CD4-positive, alpha-beta memory T cell (primary cell): ENCODE measurements around the gene EIF4E1B. TPM values are rescaled to one million over a fixed set of nuclear protein-coding genes. Genes with fewer than 3 reads are reported as not detected.
A peak's percentile ranks its signal among the peaks of the same experiment; 100 is the strongest.

ENCODE experiments used
- CTCF ChIA-PET: fragments of 350-600 bp; sonication (Branson Sonifier 250); formaldehyde crosslinking; loops from one replicate; lab custom pipeline; 2021; ENCODE audit warnings: inconsistent platforms; ENCODE audit not compliant: partially characterized antibody; lab: Charles Lee
- POLR2A ChIA-PET: fragments of 350-600 bp; sonication (Branson Sonifier 250); formaldehyde crosslinking; loops from one replicate; lab custom pipeline; 2021; ENCODE audit not compliant: partially characterized antibody; lab: Charles Lee
- DNase-seq, 5 donors: peaks; one replicate each; pipeline versions ENCODE4 v3.0.0 to v3.0.0-alpha.2; 2020 to 2022; ENCODE audit warnings: mixed read lengths in 1 of 5
- H3K27ac ChIP-seq: one replicate; pipeline ENCODE4 v1.7.0; 2013; ENCODE audit warnings: low read depth, low read length
- H3K27me3 ChIP-seq: 2 replicates; pipeline ENCODE4 v1.7.0; 2013; ENCODE audit warnings: mild to moderate bottlenecking, low read length, moderate library complexity; ENCODE audit not compliant: insufficient read depth
- H3K36me3 ChIP-seq: 2 replicates; pipeline ENCODE4 v1.7.0; 2013; ENCODE audit warnings: mild to moderate bottlenecking, low read length, moderate library complexity; ENCODE audit not compliant: insufficient read depth
- H3K4me1 ChIP-seq: 2 replicates; pipeline ENCODE4 v1.7.0; 2013; ENCODE audit warnings: mild to moderate bottlenecking, low read length, moderate library complexity; ENCODE audit not compliant: insufficient read depth
- H3K4me3 ChIP-seq, 2 donors: one replicate each; pipeline ENCODE4 v1.7.0; 2013; ENCODE audit warnings: low read length in 2 of 2, mild to moderate bottlenecking in 1 of 2
- H3K9me3 ChIP-seq, 2 donors: one replicate each; pipeline ENCODE4 v1.7.0; 2013; ENCODE audit warnings: low read length in 2 of 2, control low read depth in 1 of 2; ENCODE audit not compliant: control insufficient read depth in 1 of 2
- H3K27ac Mint-ChIP-seq, 7 donors: one replicate each; pipeline ENCODE4 v1.8.0; 2020 to 2021; ENCODE audit warnings: mixed read lengths in 7 of 7, mild to moderate bottlenecking in 6 of 7, inconsistent platforms in 3 of 7, moderate library complexity in 3 of 7
- H3K27me3 Mint-ChIP-seq, 2 donors: one replicate each; pipeline ENCODE4 v1.8.0; 2020 to 2021; ENCODE audit warnings: mixed read lengths in 2 of 2
- H3K36me3 Mint-ChIP-seq, 2 donors: one replicate each; pipeline ENCODE4 v1.8.0; 2020 to 2021; ENCODE audit warnings: mixed read lengths in 2 of 2, inconsistent platforms in 1 of 2, mild to moderate bottlenecking in 1 of 2
- H3K4me1 Mint-ChIP-seq, 4 donors: one replicate each; pipeline ENCODE4 v1.8.0; 2020 to 2021; ENCODE audit warnings: mixed read lengths in 4 of 4, mild to moderate bottlenecking in 1 of 4
- H3K4me3 Mint-ChIP-seq, 8 donors: one replicate each; pipeline ENCODE4 v1.8.0; 2020 to 2021; ENCODE audit warnings: mixed read lengths in 8 of 8, mild to moderate bottlenecking in 7 of 8, moderate library complexity in 6 of 8, inconsistent platforms in 3 of 8
- H3K9me3 Mint-ChIP-seq, 8 donors: one replicate each; pipeline ENCODE4 v1.8.0; 2020 to 2021; ENCODE audit warnings: mixed read lengths in 8 of 8, mild to moderate bottlenecking in 5 of 8, inconsistent platforms in 3 of 8, moderate library complexity in 1 of 8
- intact Hi-C: fragments of 100-400 bp; cut with micrococcal nuclease; formaldehyde crosslinking; loops from one replicate; pipeline ENCODE4 v1.15.1; 2023
- polyA plus RNA-seq, 2 donors: library from polyadenylated mRNA; unstranded; fragments of 300-500 nt; fragmentation: Illumina TruSeq; gene quantifications; one replicate each; pipeline ENCODE4 v1.2.3, GENCODE V29; 2021
- total RNA-seq, 2 experiments: library from RNA; stranded (reverse); gene quantifications; one replicate each; pipeline ENCODE4 v1.2.3, GENCODE V29; 2021

EIF4E1B gene
- total and polyA plus RNA-seq, 4 experiments from 2014 or later = not detected

- no peaks in the 10 kb centered on the region for H3K9me3 Mint-ChIP-seq
- Histone ChIP-seq H3K36me3 (no peaks in the 10 kb centered on the region), H3K4me3 (peak overlapping the region; percentile 73 to 76), H3K27ac (peak overlapping the region; percentile 43), H3K9me3 (no peaks in the 10 kb centered on the region), H3K27me3 (no peaks in the 10 kb centered on the region), H3K4me1 (peaks cover 44% of the 10 kb centered on the region)
- H3K27me3 Mint-ChIP-seq = no peaks in the 10 kb centered on the region
- H3K4me1 Mint-ChIP-seq = peaks cover 28 to 58% (median 36%) of the 10 kb centered on the region in 4 donors
- ChIA-PET POLR2A (interaction anchor here (0.9 to 7.6 kb wide), 6 partner anchors 13 to 285 kb away, joined by 3 to 55 read pairs (median 6); partner anchors contain the start of genes KIAA1191 and RNF44), CTCF (interaction anchor here (1.3 to 7.4 kb wide), 3 partner anchors 13 to 73 kb away, joined by 4 to 129 read pairs (median 5); no protein-coding TSS in a partner anchor)
- H3K4me3 Mint-ChIP-seq = peak overlapping the region; percentile 85 to 94 (median 90)
- no peak for DNase-seq
- H3K36me3 Mint-ChIP-seq = peaks cover 0 to 2% of the 10 kb centered on the region in 2 donors
- intact Hi-C loops = loop anchor here (2.0 kb wide), 1 partner anchor 49 kb away; no protein-coding TSS in a partner anchor
- H3K27ac Mint-ChIP-seq = peak overlapping the region; percentile 80 to 95 (median 93)
These were observed 15.7 kb downstream of the EIF4E1B start for GRCh38 chr5:176646049-176646706.

DNA sequence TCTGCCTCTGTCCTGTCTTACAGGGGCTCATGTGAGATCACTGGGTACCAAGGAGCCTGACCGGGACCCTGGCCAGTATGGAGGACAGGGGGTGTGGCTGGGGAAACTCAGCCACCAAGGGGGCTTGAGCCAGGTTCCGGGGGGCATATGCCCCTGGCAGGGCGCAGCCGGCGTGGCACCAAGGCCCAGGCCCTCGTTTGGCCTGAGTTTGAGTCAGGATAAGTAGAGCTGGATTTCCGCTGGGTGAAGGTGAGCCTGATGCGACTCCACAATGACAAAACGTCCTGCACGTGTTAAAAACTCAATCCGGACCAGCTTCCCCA, 16.2 kb downstream of the EIF4E1B start:
- Mint-ChIP-seq H3K4me3 (peak overlapping the region; percentile 85 to 94 (median 90)), H3K9me3 (no peaks in the 10 kb centered on the region), H3K36me3 (peaks cover 0 to 2% of the 10 kb centered on the region in 2 donors), H3K4me1 (peaks cover 29 to 63% (median 39%) of the 10 kb centered on the region in 4 donors), H3K27me3 (no peaks in the 10 kb centered on the region), H3K27ac (peak overlapping the region; percentile 80 to 95 (median 93))
- H3K27me3 ChIP-seq = no peaks in the 10 kb centered on the region
- no peak for DNase-seq
- H3K4me1 ChIP-seq = peaks cover 46% of the 10 kb centered on the region
- ChIA-PET CTCF (interaction anchor here (0.5 to 7.4 kb wide), 7 partner anchors 9 to 324 kb away, joined by 3 to 129 read pairs (median 4); no protein-coding TSS in a partner anchor), POLR2A (interaction anchor here (0.9 to 7.6 kb wide), 8 partner anchors 12 to 285 kb away, joined by 3 to 55 read pairs (median 6); partner anchors contain the start of genes CLTB, KIAA1191 and RNF44)
- no peaks in the 10 kb centered on the region for H3K9me3 ChIP-seq
- H3K4me3 ChIP-seq = peak overlapping the region; percentile 73 to 76
- intact Hi-C loops = loop anchor here (1.0 to 2.0 kb wide), 6 partner anchors 12 to 257 kb away; partner anchors contain the start of genes CLTB and RNF44
- no peaks in the 10 kb centered on the region for H3K36me3 ChIP-seq
- peak overlapping the region; percentile 43 for H3K27ac ChIP-seq

DNA sequence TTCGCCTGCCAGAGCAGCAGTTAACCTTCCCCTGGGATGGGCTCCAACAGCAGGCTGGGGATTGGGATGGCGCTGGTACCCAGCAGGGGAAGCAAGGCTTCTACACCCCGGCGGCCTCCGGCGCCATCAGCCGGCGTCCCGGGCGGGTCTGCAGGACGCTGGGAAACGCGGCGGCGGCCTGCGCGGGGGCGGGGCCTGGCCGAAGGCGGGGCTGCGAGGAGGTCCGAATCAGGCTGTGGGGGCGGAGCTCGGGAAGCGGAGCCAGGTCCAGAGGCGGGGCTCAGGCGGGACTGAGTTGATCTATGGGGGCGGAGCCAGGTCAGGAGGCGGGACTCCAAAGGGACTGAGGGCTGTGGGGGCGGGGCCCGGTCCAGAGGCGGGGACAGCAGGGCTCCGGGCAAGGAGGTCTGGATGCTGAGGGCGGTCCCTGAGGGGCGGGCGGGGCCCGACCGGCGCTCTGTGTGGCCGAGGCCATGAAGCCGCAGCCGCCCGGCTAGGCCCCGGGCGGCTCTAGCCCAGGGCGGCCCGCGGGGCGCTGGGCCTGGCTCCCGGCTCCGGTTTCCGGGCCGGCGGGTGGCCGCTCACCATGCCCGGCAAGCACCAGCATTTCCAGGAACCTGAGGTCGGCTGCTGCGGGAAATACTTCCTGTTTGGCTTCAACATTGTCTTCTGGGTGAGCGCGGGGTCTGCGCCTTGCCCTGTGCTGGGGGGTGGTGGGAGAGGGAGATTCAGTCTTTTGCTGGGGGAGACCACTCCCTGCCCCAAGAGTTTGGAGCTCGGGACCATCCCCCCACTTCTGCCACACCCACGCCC, 16.8 kb downstream of the EIF4E1B start, which contains the start of gene TSPAN17:
TSPAN17 (plus strand) TSS at position 455 of the 813 bp plus-strand sequence; CDS start at position 587, 132 bp downstream.
- intact Hi-C loops = loop anchor here (1.0 to 2.0 kb wide), 6 partner anchors 11 to 258 kb away; partner anchors contain the start of genes CLTB and RNF44
- H3K9me3 ChIP-seq = no peaks in the 10 kb centered on the region
- Mint-ChIP-seq H3K36me3 (peaks cover 0 to 2% of the 10 kb centered on the region in 2 donors), H3K27me3 (no peaks in the 10 kb centered on the region), H3K4me1 (peaks cover 31 to 68% (median 43%) of the 10 kb centered on the region in 4 donors), H3K4me3 (peak within 1 kb of the TSS; percentile 85 to 94 (median 90)), H3K9me3 (no peaks in the 10 kb centered on the region), H3K27ac (peak within 1 kb of the TSS; percentile 80 to 95 (median 93))
- CTCF ChIA-PET = interaction anchor here (0.5 to 7.4 kb wide), 8 partner anchors 8 to 324 kb away, joined by 3 to 129 read pairs (median 4); no protein-coding TSS in a partner anchor
- POLR2A ChIA-PET = interaction anchor here (0.8 to 7.6 kb wide), 9 partner anchors 12 to 286 kb away, joined by 3 to 55 read pairs (median 6); partner anchors contain the start of genes CLTB, EIF4E1B, KIAA1191 and RNF44
- peak within 1 kb of the TSS; percentile 73 to 76 for H3K4me3 ChIP-seq
- no peaks in the 10 kb centered on the region for H3K36me3 ChIP-seq
- DNase-seq = peak; percentile 94 to 97 (median 95)
- peaks cover 50% of the 10 kb centered on the region for H3K4me1 ChIP-seq
- H3K27me3 ChIP-seq = no peaks in the 10 kb centered on the region
- peak within 1 kb of the TSS; percentile 62 for H3K27ac ChIP-seq

DNA sequence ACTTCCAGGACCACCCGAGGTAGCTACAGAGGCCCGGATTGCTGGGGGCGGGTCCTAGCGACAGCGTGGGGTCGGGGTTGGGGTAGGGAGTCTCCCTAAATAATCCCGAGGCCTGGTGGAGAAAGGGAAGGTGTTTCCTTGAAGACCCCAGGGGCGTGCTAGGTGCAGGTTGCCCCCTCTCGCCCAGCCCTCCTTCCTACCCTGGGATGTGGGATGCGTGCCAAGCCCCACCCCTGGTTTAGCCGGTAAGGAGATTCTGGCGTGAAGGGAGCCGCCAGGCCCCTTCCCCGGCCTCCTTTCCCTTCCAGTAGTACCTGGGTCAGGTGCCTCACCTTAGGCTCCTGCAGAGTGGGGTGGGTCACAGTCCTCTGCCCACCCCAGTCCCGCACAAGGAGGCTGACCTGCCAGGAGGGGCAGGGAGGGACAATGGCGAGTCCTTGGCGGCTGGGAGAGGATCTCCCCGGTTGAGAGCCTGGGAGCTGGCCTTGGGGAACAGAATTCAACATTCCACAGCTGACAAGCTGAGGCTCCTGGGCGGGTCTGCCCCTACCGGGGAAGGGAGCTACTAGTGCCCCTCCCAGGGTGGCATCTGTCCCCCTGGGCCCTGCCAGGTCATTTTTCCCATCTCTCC, 17.5 kb downstream of the EIF4E1B start:
- Histone ChIP-seq H3K4me1 (peaks cover 56% of the 10 kb centered on the region), H3K27ac (peak overlapping the region; percentile 62), H3K27me3 (no peaks in the 10 kb centered on the region), H3K9me3 (no peaks in the 10 kb centered on the region), H3K36me3 (no peaks in the 10 kb centered on the region), H3K4me3 (peak overlapping the region; percentile 29 to 76)
- peak overlapping the region; percentile 72 to 86 (median 82) for H3K4me3 Mint-ChIP-seq
- peak in 1 of 5 donors; percentile 12 for DNase-seq
- H3K9me3 Mint-ChIP-seq = no peaks in the 10 kb centered on the region
- POLR2A ChIA-PET = interaction anchor here (0.8 to 7.6 kb wide), 6 partner anchors 11 to 287 kb away, joined by 3 to 55 read pairs (median 6); partner anchors contain the start of genes CLTB, EIF4E1B, KIAA1191 and RNF44
- peaks cover 0 to 2% of the 10 kb centered on the region in 2 donors for H3K36me3 Mint-ChIP-seq
- peak overlapping the region; percentile 77 to 91 (median 85) for H3K27ac Mint-ChIP-seq
- CTCF ChIA-PET = interaction anchor here (0.9 to 7.4 kb wide), 5 partner anchors 11 to 323 kb away, joined by 3 to 129 read pairs (median 4); no protein-coding TSS in a partner anchor
- H3K4me1 Mint-ChIP-seq = peaks cover 33 to 76% (median 47%) of the 10 kb centered on the region in 4 donors
- H3K27me3 Mint-ChIP-seq = no peaks in the 10 kb centered on the region
- intact Hi-C loops = loop anchor here (1.0 to 2.0 kb wide), 6 partner anchors 10 to 259 kb away; partner anchors contain the start of genes CLTB and RNF44

- H3K36me3 Mint-ChIP-seq = peaks cover 0 to 7% of the 10 kb centered on the region in 2 donors
- Histone ChIP-seq H3K4me3 (peak overlapping the region; percentile 29 to 76), H3K27ac (peak overlapping the region; percentile 62), H3K9me3 (no peaks in the 10 kb centered on the region), H3K36me3 (no peaks in the 10 kb centered on the region), H3K27me3 (no peaks in the 10 kb centered on the region), H3K4me1 (peaks cover 62% of the 10 kb centered on the region)
- intact Hi-C loops = no loop called here
- H3K27me3 Mint-ChIP-seq = no peaks in the 10 kb centered on the region
- H3K9me3 Mint-ChIP-seq = no peaks in the 10 kb centered on the region
- DNase-seq = peak in 3 of 5 donors; percentile 22 to 53 (median 25)
- peak overlapping the region; percentile 70 to 88 (median 80) for H3K27ac Mint-ChIP-seq
- ChIA-PET CTCF (interaction anchor here (1.2 to 7.4 kb wide), 2 partner anchors 10 to 201 kb away, joined by 4 to 129 read pairs; no protein-coding TSS in a partner anchor), POLR2A (interaction anchor here (2.1 to 7.6 kb wide), 3 partner anchors 10 to 232 kb away, joined by 5 to 55 read pairs (median 14); partner anchors contain the start of genes CLTB and RNF44)
- peaks cover 38 to 82% (median 54%) of the 10 kb centered on the region in 4 donors for H3K4me1 Mint-ChIP-seq
- peak overlapping the region; percentile 72 to 86 (median 82) for H3K4me3 Mint-ChIP-seq
These were observed 18.2 kb downstream of the EIF4E1B start for GRCh38 chr5:176648474-176649194.
